ENCODE measurements around the gene CLSTN2. TPM values are rescaled to one million over a fixed set of nuclear protein-coding genes. Genes with fewer than 3 reads are reported as not detected.

The CLSTN2 gene
- total RNA-seq, 1 experiment from 2014 or later, result not detected

DNA sequence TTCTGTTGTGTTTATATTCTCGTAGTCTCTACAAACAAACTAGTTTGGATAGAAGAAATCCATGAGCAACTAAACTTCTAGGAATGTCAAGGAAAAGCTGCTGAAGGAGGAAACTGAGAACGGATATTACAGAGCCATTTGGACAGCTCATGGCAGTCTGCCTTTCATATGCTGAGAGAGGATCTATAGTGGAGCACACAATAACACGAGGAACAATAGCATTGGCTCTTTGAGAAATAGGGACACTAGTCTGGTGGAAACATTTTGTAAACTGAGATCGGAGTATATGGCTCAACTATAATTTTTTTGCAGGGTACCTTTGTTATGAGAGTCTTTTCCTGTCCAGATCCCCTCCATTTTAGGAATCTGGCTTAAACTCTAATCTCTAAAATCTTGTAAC is 200.5 kb downstream of the CLSTN2 start:
- POLR2A ChIA-PET (ENCODE audit: unreplicated experiment), result no interaction called here
- H3K4me3 ChIP-seq, result no peak overlapping the region
- H3K4me2 ChIP-seq, result no peak overlapping the region
- H3K27ac ChIP-seq, result no peak overlapping the region
- no peaks in the 10 kb centered on the region for H3K9me2 ChIP-seq (ENCODE audit: insufficient read depth)
- no peak for DNase-seq
- TF ChIP-seq, protein P1, sequence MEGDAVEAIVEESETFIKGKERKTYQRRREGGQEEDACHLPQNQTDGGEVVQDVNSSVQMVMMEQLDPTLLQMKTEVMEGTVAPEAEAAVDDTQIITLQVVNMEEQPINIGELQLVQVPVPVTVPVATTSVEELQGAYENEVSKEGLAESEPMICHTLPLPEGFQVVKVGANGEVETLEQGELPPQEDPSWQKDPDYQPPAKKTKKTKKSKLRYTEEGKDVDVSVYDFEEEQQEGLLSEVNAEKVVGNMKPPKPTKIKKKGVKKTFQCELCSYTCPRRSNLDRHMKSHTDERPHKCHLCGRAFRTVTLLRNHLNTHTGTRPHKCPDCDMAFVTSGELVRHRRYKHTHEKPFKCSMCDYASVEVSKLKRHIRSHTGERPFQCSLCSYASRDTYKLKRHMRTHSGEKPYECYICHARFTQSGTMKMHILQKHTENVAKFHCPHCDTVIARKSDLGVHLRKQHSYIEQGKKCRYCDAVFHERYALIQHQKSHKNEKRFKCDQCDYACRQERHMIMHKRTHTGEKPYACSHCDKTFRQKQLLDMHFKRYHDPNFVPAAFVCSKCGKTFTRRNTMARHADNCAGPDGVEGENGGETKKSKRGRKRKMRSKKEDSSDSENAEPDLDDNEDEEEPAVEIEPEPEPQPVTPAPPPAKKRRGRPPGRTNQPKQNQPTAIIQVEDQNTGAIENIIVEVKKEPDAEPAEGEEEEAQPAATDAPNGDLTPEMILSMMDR (conservative IDR thresholded peaks at IDR 0.05), result no peak
- no peak for TF ChIP-seq EZH2 (IDR thresholded peaks at IDR 0.05; ENCODE audit: low read depth)
- H3K27me3 ChIP-seq (ENCODE audit: insufficient read depth, low read depth), result 0 out of 2 replicates have a peak, but pooled peaks cover 3% of the 10 kb centered on the region
- H3K4me1 ChIP-seq (replicated peaks; ENCODE audit: insufficient read depth), result no peaks in the 10 kb centered on the region
- CTCF ChIA-PET, result no interaction called here
- no peaks in the 10 kb centered on the region for H3K36me3 ChIP-seq (ENCODE audit: low read depth)
- no TSS peak for BruUV-seq (replicated peaks)
- H3K79me2 ChIP-seq (ENCODE audit: low read depth), result no peaks in the 10 kb centered on the region
- H3F3A ChIP-seq (ENCODE audit: insufficient read depth, low read depth), result no peaks in the 10 kb centered on the region
- intact Hi-C loops (cut with micrococcal nuclease; ENCODE audit: unreplicated experiment), result no loop called here
- no peaks in the 10 kb centered on the region for H3K9me3 ChIP-seq (ENCODE audit: insufficient read depth, low read depth)
- no peaks in the 10 kb centered on the region for H4K20me1 ChIP-seq (ENCODE audit: insufficient read depth)
- H2AFZ ChIP-seq, result no peak overlapping the region

DNA sequence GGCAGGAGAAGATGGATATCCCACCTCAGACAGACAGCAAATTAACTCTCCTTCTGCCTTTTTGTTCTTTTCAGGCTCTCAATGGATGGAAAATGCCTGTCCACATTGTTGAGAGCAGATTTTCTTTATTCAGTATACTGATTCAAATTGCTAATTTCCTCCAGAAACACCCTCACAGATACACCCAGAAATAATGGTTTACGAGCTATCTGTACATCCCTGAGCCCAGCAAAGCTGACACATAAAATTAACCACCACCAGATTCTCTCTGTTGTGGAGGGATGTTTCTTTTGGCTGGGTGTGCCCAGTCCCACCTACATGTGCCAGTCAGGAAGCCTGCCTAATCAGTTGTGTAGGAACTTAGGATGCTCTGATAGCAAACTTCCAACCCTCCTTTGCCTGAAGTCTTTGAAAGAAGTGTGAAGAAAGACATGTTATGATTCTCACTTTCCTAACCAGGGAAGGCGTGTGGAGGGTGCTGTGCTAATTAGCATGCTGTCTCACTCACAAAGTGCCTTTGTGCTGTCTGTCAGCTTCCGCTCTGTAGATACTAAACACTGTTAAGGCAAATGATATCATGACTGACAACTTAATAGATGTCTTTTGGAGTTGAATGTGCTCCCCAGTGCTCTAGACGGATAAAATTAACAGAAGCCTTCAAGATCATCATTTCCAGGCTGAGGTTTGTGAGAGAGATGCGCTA is 208.5 kb downstream of the CLSTN2 start:
- no peaks in the 10 kb centered on the region for H3K9me3 ChIP-seq (ENCODE audit: insufficient read depth, low read depth)
- POLR2A ChIA-PET (ENCODE audit: unreplicated experiment), result no interaction called here
- CTCF ChIA-PET, result no interaction called here
- H3K27me3 ChIP-seq (ENCODE audit: insufficient read depth, low read depth), result no peaks in the 10 kb centered on the region
- H3K79me2 ChIP-seq (ENCODE audit: low read depth), result no peaks in the 10 kb centered on the region
- DNase-seq, result no peak
- no peak overlapping the region for H2AFZ ChIP-seq
- no TSS peak for BruUV-seq (replicated peaks)
- no peak overlapping the region for H3K4me3 ChIP-seq
- H4K20me1 ChIP-seq (ENCODE audit: insufficient read depth), result no peaks in the 10 kb centered on the region
- H3K4me2 ChIP-seq, result no peak overlapping the region
- H3K36me3 ChIP-seq (ENCODE audit: low read depth), result no peaks in the 10 kb centered on the region
- no peaks in the 10 kb centered on the region for H3K4me1 ChIP-seq (replicated peaks; ENCODE audit: insufficient read depth)
- H3F3A ChIP-seq (ENCODE audit: insufficient read depth, low read depth), result no peaks in the 10 kb centered on the region
- no peak overlapping the region for H3K27ac ChIP-seq
- no peaks in the 10 kb centered on the region for H3K9me2 ChIP-seq (ENCODE audit: insufficient read depth)
- TF ChIP-seq EZH2 (IDR thresholded peaks at IDR 0.05; ENCODE audit: low read depth), result no peak
- TF ChIP-seq, protein P1 (conservative IDR thresholded peaks at IDR 0.05), result no peak
- intact Hi-C loops (cut with micrococcal nuclease; ENCODE audit: unreplicated experiment), result no loop called here

DNA sequence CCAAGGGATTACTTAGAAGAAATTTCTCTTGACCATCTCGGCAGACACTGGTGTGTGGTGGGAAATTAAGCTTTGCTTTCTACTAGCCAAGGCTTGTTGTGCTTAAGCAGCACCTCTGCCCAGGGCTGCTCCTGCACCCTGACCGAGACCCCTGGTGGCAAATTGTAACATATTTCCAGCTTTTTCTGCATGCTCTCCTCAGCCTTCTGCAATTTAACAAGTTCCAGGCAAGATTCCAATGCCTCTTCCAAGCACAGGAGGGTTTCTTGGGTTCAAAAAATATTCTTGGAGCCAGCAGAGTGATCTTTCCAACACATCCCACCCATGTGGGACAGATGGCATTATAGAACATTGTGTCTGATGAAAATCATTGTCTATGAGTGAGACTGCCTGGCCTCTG is 210.5 kb downstream of the CLSTN2 start:
- POLR2A ChIA-PET (ENCODE audit: unreplicated experiment), result no interaction called here
- no peaks in the 10 kb centered on the region for H3K79me2 ChIP-seq (ENCODE audit: low read depth)
- no peaks in the 10 kb centered on the region for H3K9me2 ChIP-seq (ENCODE audit: insufficient read depth)
- no peak overlapping the region for H3K4me3 ChIP-seq
- no peaks in the 10 kb centered on the region for H3K4me1 ChIP-seq (replicated peaks; ENCODE audit: insufficient read depth)
- intact Hi-C loops (cut with micrococcal nuclease; ENCODE audit: unreplicated experiment), result no loop called here
- no TSS peak for BruUV-seq (replicated peaks)
- no peaks in the 10 kb centered on the region for H3K27me3 ChIP-seq (ENCODE audit: insufficient read depth, low read depth)
- no peak overlapping the region for H2AFZ ChIP-seq
- H3K4me2 ChIP-seq, result no peak overlapping the region
- no peak overlapping the region for H3K27ac ChIP-seq
- CTCF ChIA-PET, result no interaction called here
- DNase-seq, result no peak
- no peaks in the 10 kb centered on the region for H3K9me3 ChIP-seq (ENCODE audit: insufficient read depth, low read depth)
- H3K36me3 ChIP-seq (ENCODE audit: low read depth), result no peaks in the 10 kb centered on the region
- no peak for TF ChIP-seq EZH2 (IDR thresholded peaks at IDR 0.05; ENCODE audit: low read depth)
- H3F3A ChIP-seq (ENCODE audit: insufficient read depth, low read depth), result no peaks in the 10 kb centered on the region
- H4K20me1 ChIP-seq (ENCODE audit: insufficient read depth), result no peaks in the 10 kb centered on the region

DNA sequence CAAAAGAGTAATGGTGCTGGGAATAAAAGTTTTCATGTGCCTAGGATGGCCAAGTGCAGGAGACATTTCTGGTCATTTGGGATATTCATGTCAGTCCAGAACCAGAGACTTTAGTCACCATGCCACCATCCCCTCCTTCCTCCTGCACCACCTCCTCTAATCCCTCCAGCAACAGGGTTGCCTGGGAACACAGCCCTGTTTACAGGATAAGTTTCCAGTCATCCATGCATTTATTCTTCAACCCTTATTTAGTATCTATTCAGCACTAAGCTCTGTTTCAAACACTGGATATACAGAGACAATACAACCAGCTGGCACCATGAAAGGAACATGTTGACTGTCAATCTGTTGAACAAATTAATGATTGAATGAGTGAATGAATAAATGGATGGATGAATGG is 211.7 kb downstream of the CLSTN2 start:
- Histone ChIP-seq H3K27ac (no peak overlapping the region), H4K20me1 (ENCODE audit: insufficient read depth) (no peaks in the 10 kb centered on the region), H3K9me3 (ENCODE audit: insufficient read depth, low read depth) (no peaks in the 10 kb centered on the region), H3K4me1 (replicated peaks; ENCODE audit: insufficient read depth) (no peaks in the 10 kb centered on the region), H2AFZ (no peak overlapping the region), H3K79me2 (ENCODE audit: low read depth) (no peaks in the 10 kb centered on the region), H3K27me3 (ENCODE audit: insufficient read depth, low read depth) (no peaks in the 10 kb centered on the region), H3K36me3 (ENCODE audit: low read depth) (no peaks in the 10 kb centered on the region), H3F3A (ENCODE audit: insufficient read depth, low read depth) (no peaks in the 10 kb centered on the region), H3K9me2 (ENCODE audit: insufficient read depth) (no peaks in the 10 kb centered on the region), H3K4me3 (no peak overlapping the region), H3K4me2 (no peak overlapping the region)
- POLR2A ChIA-PET (ENCODE audit: unreplicated experiment), result no interaction called here
- DNase-seq, result no peak
- intact Hi-C loops (cut with micrococcal nuclease; ENCODE audit: unreplicated experiment), result no loop called here
- TF ChIP-seq EZH2 (IDR thresholded peaks at IDR 0.05; ENCODE audit: low read depth), result no peak
- TF ChIP-seq, protein P1 (conservative IDR thresholded peaks at IDR 0.05), result no peak
- CTCF ChIA-PET, result interaction anchor here (0.7 kb wide), 1 partner anchor 18 kb away, joined by 3 read pairs; no protein-coding TSS in a partner anchor
- no TSS peak for BruUV-seq (replicated peaks)

Data from PC-9 (cell line).